Activated B cell treated with CpG ODN at 0.5 μM for 24 hours (primary cell): ENCODE measurements around the gene AXIN1. TPM values are rescaled to one million over a fixed set of nuclear protein-coding genes. Genes with fewer than 3 reads are reported as not detected.

Experiments
- ATAC-seq: fragments of 200-7000 bp; cut with Tn5 transposase; one replicate; pipeline ENCODE4 v1.10.0; 2021; ENCODE audit warnings: low read depth, mild to moderate bottlenecking, moderate library complexity
- CTCF ChIA-PET: fragments of 350-600 bp; sonication (Branson Sonifier 250); formaldehyde crosslinking; loops from one replicate; lab custom pipeline; 2021; ENCODE audit warnings: antibody characterized with exemption; lab: Charles Lee
- POLR2A ChIA-PET: fragments of 350-600 bp; sonication (Branson Sonifier 250); formaldehyde crosslinking; loops from one replicate; lab custom pipeline; 2021; ENCODE audit warnings: antibody characterized with exemption; lab: Charles Lee
- DNase-seq: peaks from one replicate; pipeline ENCODE4 v3.0.0; 2022
- H3K27ac Mint-ChIP-seq: one replicate; pipeline ENCODE4 v1.8.0; 2020; ENCODE audit warnings: mixed read lengths
- H3K27me3 Mint-ChIP-seq: one replicate; pipeline ENCODE4 v1.8.0; 2021; ENCODE audit warnings: mixed read lengths
- H3K36me3 Mint-ChIP-seq: one replicate; pipeline ENCODE4 v1.8.0; 2021; ENCODE audit warnings: low read depth, mixed read lengths
- H3K4me1 Mint-ChIP-seq: one replicate; pipeline ENCODE4 v1.8.0; 2021; ENCODE audit warnings: mixed read lengths
- H3K4me3 Mint-ChIP-seq: one replicate; pipeline ENCODE4 v1.8.0; 2020; ENCODE audit warnings: mild to moderate bottlenecking, mixed read lengths
- H3K9me3 Mint-ChIP-seq: one replicate; pipeline ENCODE4 v1.8.0; 2020; ENCODE audit warnings: mixed read lengths
- intact Hi-C: fragments of 100-400 bp; cut with micrococcal nuclease; formaldehyde crosslinking; loops from one replicate; pipeline ENCODE4 v1.15.1; 2024
- total RNA-seq: library from RNA; stranded (reverse); gene quantifications from 2 replicates; pipeline ENCODE4 v1.2.3, GENCODE V29; 2022
- TF ChIP-seq, protein P1 (sequence below): fragments of 200-600 bp; IDR thresholded peaks from one replicate; pipeline ENCODE4 v1.8.0; 2022; ENCODE audit warnings: antibody characterized with exemption, mild to moderate bottlenecking

Gene AXIN1
- total RNA-seq, 1 donor from 2014 or later: 30.6 TPM

GRCh38 chr16:301950-302349 lies 50.6 kb downstream of the AXIN1 start:
- intact Hi-C loops: no loop called here
- H3K27me3 Mint-ChIP-seq: no peaks in the 10 kb centered on the region
- ATAC-seq (no peak), DNase-seq (no peak)
- H3K9me3 Mint-ChIP-seq: no peaks in the 10 kb centered on the region
- CTCF ChIA-PET: no interaction called here
- POLR2A ChIA-PET: no interaction called here
- no peak overlapping the region for H3K27ac Mint-ChIP-seq
- no peak overlapping the region for H3K4me3 Mint-ChIP-seq
- H3K36me3 Mint-ChIP-seq: peaks cover 45% of the 10 kb centered on the region
- H3K4me1 Mint-ChIP-seq: no peaks in the 10 kb centered on the region
- TF ChIP-seq, protein P1, sequence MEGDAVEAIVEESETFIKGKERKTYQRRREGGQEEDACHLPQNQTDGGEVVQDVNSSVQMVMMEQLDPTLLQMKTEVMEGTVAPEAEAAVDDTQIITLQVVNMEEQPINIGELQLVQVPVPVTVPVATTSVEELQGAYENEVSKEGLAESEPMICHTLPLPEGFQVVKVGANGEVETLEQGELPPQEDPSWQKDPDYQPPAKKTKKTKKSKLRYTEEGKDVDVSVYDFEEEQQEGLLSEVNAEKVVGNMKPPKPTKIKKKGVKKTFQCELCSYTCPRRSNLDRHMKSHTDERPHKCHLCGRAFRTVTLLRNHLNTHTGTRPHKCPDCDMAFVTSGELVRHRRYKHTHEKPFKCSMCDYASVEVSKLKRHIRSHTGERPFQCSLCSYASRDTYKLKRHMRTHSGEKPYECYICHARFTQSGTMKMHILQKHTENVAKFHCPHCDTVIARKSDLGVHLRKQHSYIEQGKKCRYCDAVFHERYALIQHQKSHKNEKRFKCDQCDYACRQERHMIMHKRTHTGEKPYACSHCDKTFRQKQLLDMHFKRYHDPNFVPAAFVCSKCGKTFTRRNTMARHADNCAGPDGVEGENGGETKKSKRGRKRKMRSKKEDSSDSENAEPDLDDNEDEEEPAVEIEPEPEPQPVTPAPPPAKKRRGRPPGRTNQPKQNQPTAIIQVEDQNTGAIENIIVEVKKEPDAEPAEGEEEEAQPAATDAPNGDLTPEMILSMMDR: no peak

DNA sequence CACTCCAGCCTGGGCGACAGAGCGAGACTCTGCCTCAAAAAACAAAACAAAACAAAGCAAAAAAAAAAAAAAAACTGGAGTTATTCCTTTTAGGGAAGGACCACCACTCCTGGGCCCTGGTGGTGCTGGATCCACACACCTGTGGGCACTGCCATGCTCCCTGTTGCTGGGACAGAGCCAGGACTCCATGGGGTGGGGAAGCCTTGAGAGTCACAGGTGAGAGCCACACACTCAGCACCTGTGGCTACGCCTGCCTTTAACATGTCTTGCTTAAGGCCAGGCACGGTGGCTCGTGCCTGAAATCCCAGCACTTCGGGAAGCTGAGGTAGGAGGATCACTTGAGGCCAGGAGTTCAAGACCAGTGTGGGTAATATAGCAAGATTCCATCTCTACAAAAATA lies 51.3 kb downstream of the AXIN1 start:
- H3K36me3 Mint-ChIP-seq: peaks cover 41% of the 10 kb centered on the region
- H3K9me3 Mint-ChIP-seq: no peaks in the 10 kb centered on the region
- no peaks in the 10 kb centered on the region for H3K4me1 Mint-ChIP-seq
- POLR2A ChIA-PET: no interaction called here
- H3K27ac Mint-ChIP-seq: no peak overlapping the region
- DNase-seq (no peak), ATAC-seq (no peak)
- TF ChIP-seq, protein P1: no peak
- no peak overlapping the region for H3K4me3 Mint-ChIP-seq
- intact Hi-C loops: no loop called here
- CTCF ChIA-PET: no interaction called here
- H3K27me3 Mint-ChIP-seq: no peaks in the 10 kb centered on the region

GRCh38 chr16:297832-298231 lies 54.7 kb downstream of the AXIN1 start:
- CTCF ChIA-PET: no interaction called here
- H3K9me3 Mint-ChIP-seq: no peaks in the 10 kb centered on the region
- DNase-seq: no peak
- POLR2A ChIA-PET: no interaction called here
- H3K4me1 Mint-ChIP-seq: no peaks in the 10 kb centered on the region
- intact Hi-C loops: no loop called here
- H3K36me3 Mint-ChIP-seq: peaks cover 33% of the 10 kb centered on the region
- no peak overlapping the region for H3K4me3 Mint-ChIP-seq
- TF ChIP-seq, protein P1: no peak
- H3K27ac Mint-ChIP-seq: no peak overlapping the region
- no peaks in the 10 kb centered on the region for H3K27me3 Mint-ChIP-seq
- no peak for ATAC-seq

DNA sequence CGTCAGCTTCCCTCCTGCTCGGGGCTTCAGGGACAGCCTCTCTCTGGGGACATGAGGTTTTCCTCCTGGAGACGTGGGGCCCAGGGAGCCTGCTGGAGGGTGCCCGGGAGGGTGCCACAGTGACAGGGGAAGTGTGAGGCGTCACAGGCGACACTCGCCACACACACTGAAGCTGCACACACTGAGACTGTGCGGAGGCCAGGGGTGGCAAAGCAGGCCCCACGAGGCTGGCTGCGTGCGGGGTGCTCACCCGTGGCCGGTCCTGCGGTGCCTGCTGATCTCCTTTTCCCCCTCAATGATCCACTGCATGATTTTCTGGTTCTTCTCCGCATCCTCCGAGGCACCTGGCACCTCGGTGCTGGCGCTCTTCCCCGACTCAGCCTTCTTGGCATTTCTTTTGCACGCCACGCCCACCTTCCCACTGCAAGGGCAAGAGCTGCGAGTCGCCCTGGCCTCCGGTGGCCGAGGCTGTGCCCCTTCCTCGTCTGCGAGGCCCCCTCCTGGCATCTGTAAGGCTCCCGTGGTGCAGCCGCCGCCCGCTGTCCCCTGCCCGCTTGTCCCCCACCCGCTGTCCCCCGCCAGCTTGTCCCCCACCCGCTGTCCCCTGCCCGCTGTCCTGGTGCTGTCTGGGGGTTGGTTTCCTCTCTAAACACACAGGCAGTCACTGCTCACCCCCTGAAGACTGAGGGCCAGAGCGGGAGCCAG lies 55.6 kb downstream of the AXIN1 start:
- POLR2A ChIA-PET: no interaction called here
- TF ChIP-seq, protein P1: no peak

GRCh38 chr16:296276-296675 lies 56.2 kb downstream of the AXIN1 start:
- Mint-ChIP-seq H3K36me3 (peaks cover 33% of the 10 kb centered on the region), H3K9me3 (no peaks in the 10 kb centered on the region), H3K4me1 (no peaks in the 10 kb centered on the region), H3K4me3 (no peak overlapping the region), H3K27ac (no peak overlapping the region), H3K27me3 (no peaks in the 10 kb centered on the region)
- no peak for DNase-seq
- intact Hi-C loops: no loop called here
- POLR2A ChIA-PET: no interaction called here
- CTCF ChIA-PET: no interaction called here
- ATAC-seq: no peak
- TF ChIP-seq, protein P1: no peak

More for the DNA sequence above, 55.6 kb downstream of the AXIN1 start:
- H3K4me1 Mint-ChIP-seq: no peaks in the 10 kb centered on the region
- no peaks in the 10 kb centered on the region for H3K27me3 Mint-ChIP-seq
- CTCF ChIA-PET: no interaction called here
- H3K36me3 Mint-ChIP-seq: peaks cover 32% of the 10 kb centered on the region
- no peak for ATAC-seq
- intact Hi-C loops: no loop called here
- no peak overlapping the region for H3K4me3 Mint-ChIP-seq
- no peak overlapping the region for H3K27ac Mint-ChIP-seq
- no peaks in the 10 kb centered on the region for H3K9me3 Mint-ChIP-seq
- DNase-seq: no peak
